Testis (tissue), 2 donors: Measurements from ENCODE around the gene CTCF.

Source experiments
- POLR2A ChIP-seq: fragments of 450-650 bp; IDR thresholded peaks from one replicate; pipeline ENCODE4 v1.6.1; 2017; ENCODE audit warnings: antibody characterized with exemption, mild to moderate bottlenecking, moderate library complexity
- TF ChIP-seq, protein P1 (sequence below), 3 experiments: fragments of 450-650 bp in 2 of 3; fragments of 200-600 bp in 1 of 3; sonication (generic) in 1 of 3; IDR thresholded peaks; one replicate each; pipeline ENCODE4 v1.5.1; 2016 to 2019; ENCODE audit warnings: antibody characterized with exemption in 3 of 3, mild to moderate bottlenecking in 2 of 3, moderate library complexity in 1 of 3

DNA sequence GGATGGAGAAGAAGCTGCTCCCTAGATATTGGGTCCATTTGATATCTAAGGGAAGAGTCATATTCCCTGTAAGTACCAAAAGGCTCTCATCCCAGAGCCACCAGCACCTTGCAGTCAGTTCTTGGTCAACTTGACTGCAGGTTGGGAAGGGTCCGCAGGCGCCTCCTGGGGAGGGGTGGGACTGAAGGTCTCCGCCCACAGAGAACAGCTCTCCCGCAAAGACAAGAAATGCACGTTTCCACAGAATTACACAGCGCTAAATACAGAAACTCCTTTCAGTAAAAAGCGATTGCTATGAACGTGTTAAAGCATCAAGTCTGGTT lies 864 bp upstream of the CTCF start:
- no peak for TF ChIP-seq POLR2A
- TF ChIP-seq, protein P1, sequence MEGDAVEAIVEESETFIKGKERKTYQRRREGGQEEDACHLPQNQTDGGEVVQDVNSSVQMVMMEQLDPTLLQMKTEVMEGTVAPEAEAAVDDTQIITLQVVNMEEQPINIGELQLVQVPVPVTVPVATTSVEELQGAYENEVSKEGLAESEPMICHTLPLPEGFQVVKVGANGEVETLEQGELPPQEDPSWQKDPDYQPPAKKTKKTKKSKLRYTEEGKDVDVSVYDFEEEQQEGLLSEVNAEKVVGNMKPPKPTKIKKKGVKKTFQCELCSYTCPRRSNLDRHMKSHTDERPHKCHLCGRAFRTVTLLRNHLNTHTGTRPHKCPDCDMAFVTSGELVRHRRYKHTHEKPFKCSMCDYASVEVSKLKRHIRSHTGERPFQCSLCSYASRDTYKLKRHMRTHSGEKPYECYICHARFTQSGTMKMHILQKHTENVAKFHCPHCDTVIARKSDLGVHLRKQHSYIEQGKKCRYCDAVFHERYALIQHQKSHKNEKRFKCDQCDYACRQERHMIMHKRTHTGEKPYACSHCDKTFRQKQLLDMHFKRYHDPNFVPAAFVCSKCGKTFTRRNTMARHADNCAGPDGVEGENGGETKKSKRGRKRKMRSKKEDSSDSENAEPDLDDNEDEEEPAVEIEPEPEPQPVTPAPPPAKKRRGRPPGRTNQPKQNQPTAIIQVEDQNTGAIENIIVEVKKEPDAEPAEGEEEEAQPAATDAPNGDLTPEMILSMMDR (IDR thresholded peaks at IDR 0.05) = no peak
